K562 (cell line): ENCODE measurements around the gene ADCY1.

Experiments
- GABPA ChIP-seq: fragments of 200-800 bp; sonication (Bioruptor generic); conservative IDR thresholded peaks from 2 replicates; pipeline ENCODE4 v1.6.1; 2016; ENCODE audit warnings: low read depth, missing genetic modification characterization, missing compliant biosample characterization
- MEIS2 ChIP-seq: fragments of 450-650 bp; IDR thresholded peaks from 2 replicates; pipeline ENCODE4 v1.6.1; 2014; ENCODE audit warnings: mild to moderate bottlenecking; ENCODE audit not compliant: partially characterized antibody
- RFX5 ChIP-seq: IDR thresholded peaks from 2 replicates; pipeline ENCODE4 v1.6.1; 2011; ENCODE audit warnings: low read depth, mild to moderate bottlenecking, improper control_type of control experiment, low read length
- U2AF2 ChIP-seq: fragments of 200-400 bp; formaldehyde crosslinking; optimal IDR thresholded peaks from 2 replicates; pipeline ENCODE3; 2017; ENCODE audit warnings: low read depth, mild to moderate bottlenecking, low read length
- YY1 ChIP-seq, 3 experiments: IDR thresholded peaks; 2 replicates each; pipeline ENCODE4 v1.6.1; 2011; ENCODE audit warnings: low read length in 2 of 3, mild to moderate bottlenecking in 2 of 3, moderate library complexity in 2 of 3, borderline replicate concordance in 1 of 3, control low read depth in 1 of 3, low read depth in 1 of 3; ENCODE audit not compliant: insufficient read depth in 3 of 3, insufficient replicate concordance in 2 of 3, control insufficient read depth in 1 of 3, insufficient read length in 1 of 3; ENCODE audit errors: extremely low read depth in 1 of 3
- ZNF57 ChIP-seq: fragments of 450-650 bp; formaldehyde crosslinking; IDR thresholded peaks from 2 replicates; pipeline ENCODE4 v1.4.0; 2020; ENCODE audit warnings: mild to moderate bottlenecking, moderate library complexity
- ZNF644 ChIP-seq: fragments of 200-800 bp; sonication (Bioruptor generic); IDR thresholded peaks from 2 replicates; pipeline ENCODE4 v1.6.1; 2016; ENCODE audit warnings: low read depth, missing genetic modification characterization, missing compliant biosample characterization
- TF ChIP-seq, protein P1 (sequence below): fragments of 450-650 bp; formaldehyde crosslinking; IDR thresholded peaks from 2 replicates; pipeline ENCODE4 v1.4.0; 2022; ENCODE audit warnings: mild to moderate bottlenecking, moderate library complexity
- TF ChIP-seq, protein P2 (sequence below): fragments of 150-350 bp; IDR thresholded peaks from 2 replicates; pipeline ENCODE4 v1.6.1; 2014; ENCODE audit warnings: low read depth, mild to moderate bottlenecking, low read length, borderline replicate concordance

DNA sequence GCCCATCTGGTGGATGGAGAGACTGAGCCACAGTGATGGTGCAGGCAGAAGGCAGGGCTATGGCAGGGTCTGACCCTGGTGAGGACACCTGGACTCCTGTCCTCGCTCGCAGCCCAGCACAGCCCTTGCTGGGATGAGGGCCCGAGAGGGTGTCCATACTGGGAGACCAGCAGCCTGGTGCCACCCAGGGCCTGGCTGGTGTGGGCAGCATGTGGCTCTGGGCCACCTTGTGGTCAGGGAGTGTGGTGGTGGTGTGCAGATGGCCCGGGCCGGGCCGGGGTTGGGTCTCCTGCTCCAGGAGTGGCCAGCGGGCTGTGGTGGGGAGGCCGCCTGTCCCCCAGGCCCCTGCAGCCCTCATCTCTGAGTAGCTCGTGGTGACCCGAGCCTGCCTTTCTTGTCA, 14.9 kb downstream of the ADCY1 start:
- no peak for TF ChIP-seq ZNF644 (tag)
- no peak for TF ChIP-seq RFX5
- TF ChIP-seq ZNF57: no peak
- TF ChIP-seq MEIS2: no peak
- no peak for TF ChIP-seq U2AF2
- no peak for TF ChIP-seq GABPA (tag)
- TF ChIP-seq, protein P1, sequence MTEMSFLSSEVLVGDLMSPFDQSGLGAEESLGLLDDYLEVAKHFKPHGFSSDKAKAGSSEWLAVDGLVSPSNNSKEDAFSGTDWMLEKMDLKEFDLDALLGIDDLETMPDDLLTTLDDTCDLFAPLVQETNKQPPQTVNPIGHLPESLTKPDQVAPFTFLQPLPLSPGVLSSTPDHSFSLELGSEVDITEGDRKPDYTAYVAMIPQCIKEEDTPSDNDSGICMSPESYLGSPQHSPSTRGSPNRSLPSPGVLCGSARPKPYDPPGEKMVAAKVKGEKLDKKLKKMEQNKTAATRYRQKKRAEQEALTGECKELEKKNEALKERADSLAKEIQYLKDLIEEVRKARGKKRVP (CRISPR knock-in tag): no peak
- TF ChIP-seq, protein P2, sequence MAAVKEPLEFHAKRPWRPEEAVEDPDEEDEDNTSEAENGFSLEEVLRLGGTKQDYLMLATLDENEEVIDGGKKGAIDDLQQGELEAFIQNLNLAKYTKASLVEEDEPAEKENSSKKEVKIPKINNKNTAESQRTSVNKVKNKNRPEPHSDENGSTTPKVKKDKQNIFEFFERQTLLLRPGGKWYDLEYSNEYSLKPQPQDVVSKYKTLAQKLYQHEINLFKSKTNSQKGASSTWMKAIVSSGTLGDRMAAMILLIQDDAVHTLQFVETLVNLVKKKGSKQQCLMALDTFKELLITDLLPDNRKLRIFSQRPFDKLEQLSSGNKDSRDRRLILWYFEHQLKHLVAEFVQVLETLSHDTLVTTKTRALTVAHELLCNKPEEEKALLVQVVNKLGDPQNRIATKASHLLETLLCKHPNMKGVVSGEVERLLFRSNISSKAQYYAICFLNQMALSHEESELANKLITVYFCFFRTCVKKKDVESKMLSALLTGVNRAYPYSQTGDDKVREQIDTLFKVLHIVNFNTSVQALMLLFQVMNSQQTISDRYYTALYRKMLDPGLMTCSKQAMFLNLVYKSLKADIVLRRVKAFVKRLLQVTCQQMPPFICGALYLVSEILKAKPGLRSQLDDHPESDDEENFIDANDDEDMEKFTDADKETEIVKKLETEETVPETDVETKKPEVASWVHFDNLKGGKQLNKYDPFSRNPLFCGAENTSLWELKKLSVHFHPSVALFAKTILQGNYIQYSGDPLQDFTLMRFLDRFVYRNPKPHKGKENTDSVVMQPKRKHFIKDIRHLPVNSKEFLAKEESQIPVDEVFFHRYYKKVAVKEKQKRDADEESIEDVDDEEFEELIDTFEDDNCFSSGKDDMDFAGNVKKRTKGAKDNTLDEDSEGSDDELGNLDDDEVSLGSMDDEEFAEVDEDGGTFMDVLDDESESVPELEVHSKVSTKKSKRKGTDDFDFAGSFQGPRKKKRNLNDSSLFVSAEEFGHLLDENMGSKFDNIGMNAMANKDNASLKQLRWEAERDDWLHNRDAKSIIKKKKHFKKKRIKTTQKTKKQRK: no peak
- no peak for TF ChIP-seq YY1 (IDR thresholded peaks at IDR 0.05; ENCODE audit: borderline replicate concordance in 1 of 3, control insufficient read depth in 1 of 3, extremely low read depth in 1 of 3, insufficient read depth in 3 of 3, insufficient read length in 1 of 3, insufficient replicate concordance in 2 of 3, low read depth in 1 of 3, low read length in 2 of 3)
